ENCODE data around the gene YIF1A. TPM values are rescaled to one million over a fixed set of nuclear protein-coding genes. Genes with fewer than 3 reads are reported as not detected.
A peak's percentile ranks its signal among the peaks of the same experiment; 100 is the strongest.

Gene YIF1A
- total and polyA plus RNA-seq, 10 donors = 34.7 to 60.1 (median 47.9) TPM

GRCh38 chr11:66333220-66333877 is 44.4 kb upstream of the YIF1A start:
- WGBS, 5 donors = 86 to 92% (median 88%) methylated on average over 15 to 19 of the region's 19 CpGs
- H3K27me3 ChIP-seq (replicated peaks in 1 of 7) = peaks cover 0 to 11% (median 0%) of the 10 kb centered on the region in 7 donors
- intact Hi-C loops (cut with DNase I; ENCODE audit: low total_unique reads) = no loop called here
- H3K27ac ChIP-seq = no peak overlapping the region
- H3K4me3 ChIP-seq = no peak overlapping the region
- DNase-seq = peak; percentile 63
- H3K36me3 ChIP-seq = peaks cover 0 to 52% (median 24%) of the 10 kb centered on the region in 6 donors
- TF ChIP-seq POLR2A (IDR thresholded peaks at IDR 0.05) = no peak
- TF ChIP-seq CTCF (IDR thresholded peaks at IDR 0.05 in 8 of 11, conservative IDR thresholded peaks at IDR 0.05 in 3 of 11) = no peak
- TF ChIP-seq POLR2AphosphoS5 (IDR thresholded peaks at IDR 0.05) = no peak
- H3K4me1 ChIP-seq = peaks cover 16 to 63% (median 49%) of the 10 kb centered on the region in 6 donors
- H3K9me3 ChIP-seq = no peaks in the 10 kb centered on the region

- H3K27me3 ChIP-seq (replicated peaks in 1 of 7) = peaks cover 0 to 11% (median 0%) of the 10 kb centered on the region in 7 donors
- no peak overlapping the region for H3K27ac ChIP-seq
- peaks cover 22 to 66% (median 53%) of the 10 kb centered on the region in 6 donors for H3K4me1 ChIP-seq
- intact Hi-C loops (cut with DNase I; ENCODE audit: low total_unique reads) = no loop called here
- no peaks in the 10 kb centered on the region for H3K9me3 ChIP-seq
- WGBS, 5 donors = 73 to 90% (median 80%) methylated on average over 11 to 18 of the region's 18 CpGs
- peaks cover 0 to 44% (median 16%) of the 10 kb centered on the region in 6 donors for H3K36me3 ChIP-seq
- peak; percentile 53 for DNase-seq
- no peak for TF ChIP-seq POLR2AphosphoS5 (IDR thresholded peaks at IDR 0.05)
- no peak for TF ChIP-seq POLR2A (IDR thresholded peaks at IDR 0.05)
- no peak for TF ChIP-seq CTCF (IDR thresholded peaks at IDR 0.05 in 8 of 11, conservative IDR thresholded peaks at IDR 0.05 in 3 of 11)
- no peak overlapping the region for H3K4me3 ChIP-seq
These were observed 43.7 kb upstream of the YIF1A start for GRCh38 chr11:66332371-66333219.

- no peak for TF ChIP-seq CTCF (IDR thresholded peaks at IDR 0.05 in 8 of 11, conservative IDR thresholded peaks at IDR 0.05 in 3 of 11)
- TF ChIP-seq POLR2AphosphoS5 (IDR thresholded peaks at IDR 0.05) = no peak
- TF ChIP-seq POLR2A (IDR thresholded peaks at IDR 0.05) = no peak
- Histone ChIP-seq H3K27me3 (replicated peaks in 1 of 7) (peaks cover 0 to 11% (median 0%) of the 10 kb centered on the region in 7 donors), H3K4me3 (no peak overlapping the region), H3K27ac (no peak overlapping the region), H3K9me3 (no peaks in the 10 kb centered on the region), H3K36me3 (peaks cover 0 to 36% (median 11%) of the 10 kb centered on the region in 6 donors), H3K4me1 (peaks cover 21 to 66% (median 53%) of the 10 kb centered on the region in 6 donors)
- intact Hi-C loops (cut with DNase I; ENCODE audit: low total_unique reads) = no loop called here
- peak; percentile 61 for DNase-seq
- 87 to 94% (median 90%) methylated on average over 10 to 12 of the region's 12 CpGs for WGBS, 5 donors
These were observed 42.8 kb upstream of the YIF1A start for GRCh38 chr11:66331542-66332370.
